Right renal pelvis (tissue), 4 donors: ENCODE data around the gene ZSCAN10. TPM values are rescaled to one million over a fixed set of nuclear protein-coding genes. Genes with fewer than 3 reads are reported as not detected.
"Not testable (repeated sequence)": the region's sequence is repeated elsewhere in the genome, so short reads cannot be mapped to it uniquely, and the experiment has no call there.

Experiments used
- DNase-seq, 4 donors: peaks; one replicate each; pipeline ENCODE4 v3.0.0-alpha.2; 2013; ENCODE audit warnings: low read depth in 4 of 4, low spot score in 3 of 4, missing footprints in 1 of 4
- polyA plus RNA-seq, 4 donors: library from polyadenylated mRNA; unstranded; fragments of 120-200 nt; gene quantifications; one replicate each; pipeline ENCODE4 v1.2.1, GENCODE V29; 2013; ENCODE audit not compliant: insufficient read length in 4 of 4

The ZSCAN10 gene
- polyA plus RNA-seq, 4 donors: 0.11 to 0.12 TPM; not detected in 2

DNA sequence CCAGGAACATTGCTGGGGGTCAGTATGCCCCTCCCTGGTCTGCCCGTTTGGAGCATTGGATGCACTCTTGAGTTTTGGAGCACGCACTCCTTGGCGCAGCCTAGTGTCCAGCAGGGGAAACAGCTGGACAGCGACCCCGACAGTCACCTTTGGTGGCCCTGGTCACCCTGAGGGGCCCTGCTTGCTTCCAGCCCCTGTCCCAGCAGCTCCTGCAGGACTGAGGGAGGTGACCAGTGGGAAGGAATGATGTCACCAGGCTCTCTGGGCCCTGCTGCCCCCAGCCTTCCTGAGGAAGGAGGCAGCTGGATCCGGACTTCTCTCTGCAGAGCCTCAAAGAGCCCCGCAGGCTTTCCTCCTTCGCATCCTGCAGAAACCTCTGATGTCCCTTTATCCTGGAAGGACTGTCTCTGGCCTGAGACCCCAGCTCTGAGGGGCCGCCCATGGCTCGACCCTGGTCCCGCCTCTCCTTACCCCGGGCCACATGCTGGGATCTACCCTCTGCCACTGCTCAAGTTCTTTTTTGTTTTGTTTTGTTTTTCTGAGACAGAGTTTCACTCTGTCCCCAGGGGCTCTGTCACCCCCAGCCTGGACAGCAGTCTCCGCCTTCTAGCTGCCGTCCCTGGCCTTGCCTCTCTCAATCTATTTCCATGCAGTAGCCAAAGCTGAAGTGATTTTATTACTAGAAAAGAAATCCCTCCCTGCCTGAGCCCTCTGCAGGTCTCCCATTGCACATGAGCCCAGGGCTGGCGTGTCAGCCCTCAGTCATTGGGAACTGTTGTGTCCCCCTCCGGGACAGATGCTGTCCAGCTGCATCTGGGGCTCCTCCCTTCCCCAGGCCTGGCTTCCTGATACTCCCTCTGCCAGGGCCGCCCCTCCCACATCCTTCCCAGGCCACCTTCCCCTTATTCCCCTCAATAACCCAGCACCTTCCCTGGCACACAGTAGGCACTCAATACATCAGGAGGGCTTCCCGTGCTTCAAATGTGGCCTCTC lies 11.6 kb downstream of the ZSCAN10 start:
- DNase-seq: no peak

DNA sequence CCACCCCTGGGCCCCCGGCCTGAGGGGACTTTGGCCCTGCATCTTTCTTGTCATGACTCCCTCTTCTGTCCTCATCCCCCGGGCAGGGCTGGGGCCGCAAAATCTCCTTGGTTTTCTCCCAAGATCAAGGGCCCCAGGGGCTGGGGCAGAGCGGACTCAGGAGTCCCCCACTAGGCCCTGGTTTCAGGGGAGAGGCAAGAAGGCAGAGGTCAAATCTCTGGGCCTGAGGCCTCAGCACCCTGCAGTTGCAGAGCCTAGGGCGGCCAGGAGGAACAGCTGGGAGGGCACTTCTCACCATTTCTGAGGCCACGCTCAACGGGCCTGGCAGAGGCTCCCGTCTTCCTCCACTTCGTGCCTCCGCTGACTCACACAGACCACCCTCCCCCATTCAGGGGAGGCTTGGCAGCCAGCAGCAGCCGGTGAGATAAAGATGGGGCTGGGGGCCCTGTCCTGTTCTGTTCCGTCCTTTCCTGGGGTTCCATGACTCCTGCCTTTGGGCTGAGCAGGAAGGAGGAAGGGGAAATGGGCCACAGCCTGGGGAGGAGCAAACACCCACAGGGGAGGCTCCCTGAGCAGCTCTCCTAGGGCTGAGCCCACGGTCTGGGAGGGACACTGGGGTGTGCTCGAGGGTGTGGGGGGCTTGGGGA lies 12.4 kb downstream of the ZSCAN10 start:
- DNase-seq: no peak

DNA sequence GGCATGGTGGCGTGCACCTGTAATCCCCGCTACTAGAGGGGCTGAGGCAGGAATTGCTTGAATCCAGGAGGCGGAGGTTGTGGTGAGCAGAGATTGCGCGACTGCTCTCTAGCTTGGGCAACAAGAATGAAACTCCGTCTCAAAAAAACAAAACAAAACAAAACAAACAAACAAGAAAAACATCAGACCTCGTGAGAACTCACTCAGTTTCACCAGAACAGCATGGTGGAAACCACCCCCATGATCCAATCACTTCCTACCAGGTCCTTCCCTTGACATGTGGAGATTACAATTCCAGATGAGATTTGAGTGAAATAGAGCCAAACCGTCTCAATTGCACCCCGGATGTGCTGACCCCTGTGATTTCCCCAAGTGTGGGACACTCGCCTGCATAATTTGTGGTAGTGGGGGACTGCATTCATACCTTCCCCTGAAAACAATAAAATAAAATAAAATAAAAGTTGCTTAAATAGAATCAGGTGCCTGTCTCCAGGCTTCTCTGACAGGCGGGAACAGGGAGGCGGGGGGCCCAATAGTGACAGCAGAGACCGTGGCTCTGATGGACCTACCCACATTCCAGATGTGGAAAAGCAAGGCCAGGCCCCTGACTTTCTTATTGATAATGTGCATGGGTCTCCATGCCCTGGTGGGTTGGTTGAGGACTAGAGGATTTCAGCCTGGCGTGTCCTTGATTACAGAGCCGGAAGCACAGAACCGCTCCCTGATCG lies 13.1 kb downstream of the ZSCAN10 start:
- DNase-seq: no peak

GRCh38 chr16:3084969-3085670 lies 14.0 kb downstream of the ZSCAN10 start:
- no peak for DNase-seq

- DNase-seq: no peak
Observed at GRCh38 chr16:3084491-3084890, 14.6 kb downstream of the ZSCAN10 start.

GRCh38 chr16:3083408-3083807 lies 15.7 kb downstream of the ZSCAN10 start:
- not testable (repeated sequence) for DNase-seq

- DNase-seq: not testable (repeated sequence)
Observed at GRCh38 chr16:3081957-3082356, 17.1 kb downstream of the ZSCAN10 start.

DNA sequence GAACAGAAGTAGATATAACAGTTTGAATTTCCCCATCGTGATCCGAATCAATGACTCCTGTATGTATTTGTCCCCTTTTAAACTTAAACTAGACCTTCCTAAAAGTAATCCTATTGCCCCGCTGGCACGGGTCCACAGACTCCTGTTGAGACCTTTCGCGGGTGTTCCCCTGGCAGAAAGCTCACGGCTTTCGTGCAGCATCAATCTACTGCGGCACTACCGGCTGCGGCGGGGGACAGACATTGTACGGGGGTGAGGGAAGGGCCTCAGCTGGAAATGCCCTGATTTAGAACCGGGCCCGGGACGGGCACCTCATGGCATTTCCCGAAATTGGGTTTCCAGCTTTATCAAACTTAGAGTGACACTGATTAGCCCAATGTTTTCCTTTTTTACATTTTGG lies 19.1 kb downstream of the ZSCAN10 start:
- no peak for DNase-seq

- no peak for DNase-seq
Observed at GRCh38 chr16:3076577-3076976, 22.5 kb downstream of the ZSCAN10 start.

DNA sequence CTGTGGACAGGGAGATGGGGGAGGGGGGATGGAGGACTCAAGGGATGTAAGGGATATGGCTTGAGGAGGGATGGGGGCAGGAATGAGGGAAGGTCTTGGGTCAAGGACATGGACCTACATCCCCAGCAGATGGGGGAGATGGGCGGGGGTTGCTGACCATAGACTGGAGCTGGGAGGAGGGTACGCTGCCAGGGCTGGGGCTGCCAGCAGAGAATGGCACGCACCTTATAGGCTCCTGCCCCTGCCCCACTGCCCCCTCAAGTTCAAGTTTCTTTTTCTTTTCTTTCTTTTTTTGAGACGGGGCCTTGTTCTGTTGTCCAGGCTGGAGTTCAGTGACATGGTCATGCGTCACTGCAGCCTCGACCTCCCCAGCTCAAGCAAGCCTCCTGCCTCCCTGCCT lies 23.1 kb downstream of the ZSCAN10 start:
- DNase-seq: not testable (repeated sequence)

DNA sequence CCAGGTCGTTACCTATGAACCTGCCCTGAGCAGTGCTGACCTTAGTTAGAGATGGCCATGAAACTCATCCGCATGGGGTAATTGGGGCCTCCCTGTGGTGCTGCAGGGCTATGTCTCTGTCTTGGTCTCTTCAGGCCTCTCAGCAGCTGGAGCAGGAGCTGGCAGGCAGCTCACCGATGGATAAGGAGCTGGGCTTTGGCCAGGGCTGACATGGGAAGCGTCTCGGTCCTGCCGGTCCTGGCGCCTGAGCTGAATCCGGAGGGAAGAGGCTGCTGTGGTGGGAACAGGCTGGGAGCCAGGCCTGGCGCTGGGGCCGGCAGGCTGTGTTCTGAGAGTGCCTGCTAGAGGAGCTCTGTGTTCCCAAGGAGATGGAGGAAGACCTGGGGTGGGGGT lies 23.6 kb downstream of the ZSCAN10 start:
- DNase-seq: no peak

DNA sequence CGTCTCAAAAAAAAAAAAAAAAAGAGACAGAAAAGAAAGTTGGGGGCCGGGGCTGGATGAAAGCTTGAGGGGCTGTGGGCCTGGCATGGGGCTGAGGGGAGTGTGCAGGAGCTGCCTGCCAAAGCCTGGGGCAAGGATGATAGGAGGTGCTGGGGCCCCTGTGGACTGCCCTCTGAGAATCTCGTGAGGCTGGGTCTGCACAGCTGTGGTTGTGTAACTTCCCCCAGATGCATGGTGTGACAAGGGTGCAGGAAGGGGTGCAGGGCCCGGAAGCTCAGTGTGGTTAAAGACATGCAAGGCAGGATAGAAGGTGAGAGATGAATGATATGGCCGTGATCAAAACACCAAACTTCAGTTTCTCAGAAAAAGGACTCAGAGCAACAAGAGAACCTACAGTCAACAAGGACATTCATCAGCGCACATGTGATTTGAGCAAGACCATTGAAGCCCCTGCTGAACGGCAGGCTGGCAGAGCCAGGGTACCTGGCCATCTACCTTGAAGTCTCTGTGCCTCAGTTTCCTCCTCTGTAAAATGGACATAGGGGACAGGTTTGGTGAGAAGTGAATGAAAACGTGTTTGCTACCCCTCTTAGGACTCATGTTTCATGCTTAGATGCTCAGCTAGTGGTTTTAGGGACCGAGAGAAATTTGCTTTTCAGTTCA lies 24.1 kb downstream of the ZSCAN10 start:
- no peak for DNase-seq

DNA sequence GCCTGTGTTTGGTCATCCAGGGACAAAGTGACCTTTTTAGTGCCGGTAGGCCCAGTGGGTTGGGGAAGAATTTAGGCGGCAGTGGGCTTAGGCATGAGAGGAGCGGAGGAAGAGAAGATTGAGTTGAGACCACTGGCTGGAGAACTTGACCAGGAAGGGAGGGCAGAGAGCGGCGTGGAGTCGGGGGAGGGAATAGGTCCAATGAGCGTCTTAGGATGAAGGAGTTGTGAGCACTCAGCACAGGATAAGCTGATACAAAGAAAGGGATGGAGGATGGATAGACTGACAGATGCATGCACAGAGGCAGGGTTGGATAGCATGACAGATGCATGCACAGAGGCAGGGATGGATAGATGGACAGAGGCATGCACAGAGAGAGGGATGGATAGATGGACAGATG lies 25.6 kb downstream of the ZSCAN10 start:
- DNase-seq: no peak

GRCh38 chr16:3072576-3073263 lies 26.4 kb downstream of the ZSCAN10 start:
- DNase-seq: not testable (repeated sequence)

GRCh38 chr16:3072148-3072547 lies 26.9 kb downstream of the ZSCAN10 start:
- DNase-seq: not testable (repeated sequence)

DNA sequence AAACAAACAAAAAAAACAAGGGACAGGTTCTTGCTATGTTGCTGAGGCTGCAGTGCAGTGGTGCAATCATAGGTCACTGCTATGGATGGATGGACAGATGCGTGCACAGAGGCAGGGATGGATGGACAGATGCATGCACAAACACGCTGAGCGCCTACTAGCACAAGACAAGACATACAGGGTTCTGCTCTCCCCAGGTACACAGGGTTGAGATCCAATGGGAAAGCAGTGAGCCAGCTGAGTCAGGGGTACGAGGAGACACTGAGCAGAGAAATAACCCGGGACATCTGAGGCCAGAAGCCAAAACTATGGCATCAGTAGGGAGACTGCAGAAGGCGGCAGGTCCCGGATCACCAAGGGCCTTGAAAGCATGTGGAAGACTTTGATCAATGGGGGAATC lies 27.4 kb downstream of the ZSCAN10 start:
- DNase-seq: no peak

GRCh38 chr16:3070608-3071111 lies 28.4 kb downstream of the ZSCAN10 start:
- DNase-seq: no peak

DNA sequence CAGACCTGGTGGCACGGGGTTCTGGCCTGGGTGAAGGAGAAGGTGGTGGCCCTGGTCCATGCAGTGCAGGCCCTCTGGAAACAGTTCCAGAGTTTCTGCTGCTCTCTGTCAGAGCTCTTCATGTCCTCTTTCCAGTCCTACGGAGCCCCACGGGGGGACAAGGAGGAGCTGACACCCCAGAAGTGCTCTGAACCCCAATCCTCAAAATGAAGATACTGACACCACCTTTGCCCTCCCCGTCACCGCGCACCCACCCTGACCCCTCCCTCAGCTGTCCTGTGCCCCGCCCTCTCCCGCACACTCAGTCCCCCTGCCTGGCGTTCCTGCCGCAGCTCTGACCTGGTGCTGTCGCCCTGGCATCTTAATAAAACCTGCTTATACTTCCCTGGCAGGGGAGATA lies 29.9 kb downstream of the ZSCAN10 start:
- DNase-seq: not testable (repeated sequence)

DNA sequence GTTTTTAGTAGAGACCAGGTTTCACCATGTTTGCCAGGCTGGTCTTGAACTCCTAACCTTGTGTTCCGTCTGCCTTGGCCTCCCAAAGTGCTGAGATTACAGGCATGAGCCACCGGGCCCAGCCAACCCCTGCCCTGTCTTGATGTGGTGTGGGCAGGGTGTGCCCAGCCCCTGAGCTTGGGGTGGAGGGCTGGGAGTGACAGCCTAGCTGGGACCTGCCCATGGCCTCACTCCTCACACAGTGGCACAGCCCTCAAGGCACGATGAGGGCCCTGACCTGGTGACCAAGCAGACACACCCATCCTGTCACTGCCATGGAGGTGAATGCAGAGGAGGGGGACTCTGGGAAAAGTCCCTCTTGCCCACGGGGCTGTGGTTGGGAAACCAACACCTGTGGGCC lies 30.6 kb downstream of the ZSCAN10 start:
- no peak for DNase-seq
